ENCODE data around the gene TNFAIP6. TPM values are rescaled to one million over a fixed set of nuclear protein-coding genes. Genes with fewer than 3 reads are reported as not detected.
"Not testable (repeated sequence)": the region's sequence is repeated elsewhere in the genome, so short reads cannot be mapped to it uniquely, and the experiment has no call there.

Gene TNFAIP6
- total and polyA plus RNA-seq, 8 donors, result 2.3 to 14.8 (median 4.0) TPM

- no peak for ATAC-seq
- no peak overlapping the region for H3K27ac ChIP-seq
- H3K36me3 ChIP-seq, result peaks cover 0 to 98% of the 10 kb centered on the region in 2 donors
- no peaks in the 10 kb centered on the region for H3K9me3 ChIP-seq
- no peak overlapping the region for H3K4me3 ChIP-seq
- no peak for DNase-seq
- TF ChIP-seq CTCF (IDR thresholded peaks at IDR 0.05), result no peak
- intact Hi-C loops (cut with DNase I), result no loop called here
- H3K27me3 ChIP-seq, result no peaks in the 10 kb centered on the region
- H3K4me1 ChIP-seq, result peaks cover 0 to 5% of the 10 kb centered on the region in 2 donors
Measured at GRCh38 chr2:151417650-151418049, 60.3 kb downstream of the TNFAIP6 start.

GRCh38 chr2:151421681-151422080 is 64.3 kb downstream of the TNFAIP6 start:
- DNase-seq; intact Hi-C loops (cut with DNase I); ATAC-seq; H3K27ac ChIP-seq; H3K4me3 ChIP-seq; H3K9me3 ChIP-seq; H3K27me3 ChIP-seq: not testable (repeated sequence)
- Histone ChIP-seq H3K4me1 (peaks cover 0 to 12% of the 10 kb centered on the region in 2 donors), H3K36me3 (peaks cover 0 to 98% of the 10 kb centered on the region in 2 donors)

GRCh38 chr2:151422917-151423439 is 65.6 kb downstream of the TNFAIP6 start:
- H3K27me3 ChIP-seq, result no peaks in the 10 kb centered on the region
- no peak overlapping the region for H3K27ac ChIP-seq
- peaks cover 0 to 98% of the 10 kb centered on the region in 2 donors for H3K36me3 ChIP-seq
- TF ChIP-seq CTCF (IDR thresholded peaks at IDR 0.05), result no peak
- ATAC-seq (no peak), DNase-seq (no peak)
- intact Hi-C loops (cut with DNase I), result no loop called here
- no peaks in the 10 kb centered on the region for H3K9me3 ChIP-seq
- H3K4me1 ChIP-seq, result peaks cover 0 to 12% of the 10 kb centered on the region in 2 donors
- H3K4me3 ChIP-seq, result no peak overlapping the region

- no peaks in the 10 kb centered on the region for H3K9me3 ChIP-seq
- DNase-seq (no peak), ATAC-seq (no peak)
- H3K36me3 ChIP-seq, result peaks cover 0 to 96% of the 10 kb centered on the region in 2 donors
- intact Hi-C loops (cut with DNase I), result no loop called here
- H3K4me3 ChIP-seq, result no peak overlapping the region
- no peak for TF ChIP-seq CTCF (IDR thresholded peaks at IDR 0.05)
- no peak overlapping the region for H3K27ac ChIP-seq
- H3K27me3 ChIP-seq, result no peaks in the 10 kb centered on the region
- H3K4me1 ChIP-seq, result peaks cover 0 to 12% of the 10 kb centered on the region in 2 donors
Measured at GRCh38 chr2:151423760-151424159, 66.4 kb downstream of the TNFAIP6 start.

Small RNA genes lying within 50 kb of the gene (microRNA-seq; reads per million reads assigned to microRNA genes)
- gene MIR4773-1 (0 reads per million in 2 donors), gene MIR4773-2 (0 reads per million in 2 donors)

Other genes starting within 250 kb of the TNFAIP6 start
- 1 to 10 TPM; 6.2 to 7.5 TPM for gene RBM43, start 95.7 kb upstream of the TNFAIP6 start, total RNA-seq
- 10 to 100 TPM; 20.8 to 27.6 (median 22.2) TPM for gene RBM43, start 95.7 kb upstream of the TNFAIP6 start, polyA plus RNA-seq (ENCODE audit: insufficient read length in 6 of 6)
- gene NMI, start 67.9 kb upstream of the TNFAIP6 start, total RNA-seq, result 10 to 100 TPM; 20.8 to 32.1 TPM
- 10 to 100 TPM; 17.9 to 22.2 (median 20.1) TPM for gene NMI, start 67.9 kb upstream of the TNFAIP6 start, polyA plus RNA-seq (ENCODE audit: insufficient read length in 6 of 6)
- 10 to 100 TPM; 29.8 to 43.3 TPM for gene RIF1, start 52.3 kb downstream of the TNFAIP6 start, total RNA-seq
- 10 to 100 TPM; 35.1 to 49.8 (median 46.4) TPM for gene RIF1, start 52.3 kb downstream of the TNFAIP6 start, polyA plus RNA-seq (ENCODE audit: insufficient read length in 6 of 6)